GM23338 (cell line): Measurements from ENCODE around the gene EIF4G3.

Experiments used
- CREB1 ChIP-seq: fragments of 250-450 bp; sonication (Bioruptor Pico); IDR thresholded peaks from 2 replicates; pipeline ENCODE4 v1.5.0; 2020; ENCODE audit warnings: low read depth, mild to moderate bottlenecking, moderate library complexity
- CTCF ChIP-seq, 2 experiments: fragments of 200-600 bp in 1 of 2; sonication (generic) in 1 of 2; conservative IDR thresholded peaks; 2 replicates each; pipeline versions ENCODE4 v1.5.1 to v1.6.1; 2016 to 2017; ENCODE audit warnings: antibody characterized with exemption in 2 of 2, low read depth in 2 of 2, mild to moderate bottlenecking in 2 of 2, moderate library complexity in 1 of 2
- EZH2 ChIP-seq: fragments of 200-600 bp; sonication (generic); IDR thresholded peaks from one replicate; pipeline ENCODE4 v1.8.0; 2017; ENCODE audit warnings: antibody characterized with exemption, mild to moderate bottlenecking, low read depth; ENCODE audit not compliant: unreplicated experiment
- EZH2phosphoT487 ChIP-seq: fragments of 200-600 bp; sonication (generic); IDR thresholded peaks from one replicate; pipeline ENCODE4 v1.8.1; 2018; ENCODE audit warnings: antibody characterized with exemption; ENCODE audit not compliant: unreplicated experiment
- JUNB ChIP-seq: IDR thresholded peaks from one replicate; pipeline ENCODE4 v1.6.1; 2016; ENCODE audit warnings: antibody characterized with exemption; ENCODE audit not compliant: unreplicated experiment
- POLR2AphosphoS5 ChIP-seq: IDR thresholded peaks from 2 replicates; pipeline ENCODE4 v1.6.1; 2016; ENCODE audit warnings: antibody characterized with exemption, low read depth
- STAT1 ChIP-seq: IDR thresholded peaks from one replicate; pipeline ENCODE4 v1.6.1; 2016; ENCODE audit warnings: antibody characterized with exemption; ENCODE audit not compliant: unreplicated experiment
- TF ChIP-seq, protein P1 (sequence below): IDR thresholded peaks from one replicate; pipeline ENCODE4 v1.6.1; 2018; ENCODE audit warnings: antibody characterized with exemption; ENCODE audit not compliant: unreplicated experiment

GRCh38 chr1:21220815-21221214 is 44.1 kb upstream of the EIF4G3 start:
- TF ChIP-seq POLR2AphosphoS5 (no peak), CTCF (conservative IDR thresholded peaks at IDR 0.05; ENCODE audit: low read depth in 2 of 2) (no peak), EZH2 (no peak), EZH2phosphoT487 (no peak), JUNB (no peak), STAT1 (no peak), CREB1 (CRISPR knock-in tag) (no peak)
- TF ChIP-seq, protein P1, sequence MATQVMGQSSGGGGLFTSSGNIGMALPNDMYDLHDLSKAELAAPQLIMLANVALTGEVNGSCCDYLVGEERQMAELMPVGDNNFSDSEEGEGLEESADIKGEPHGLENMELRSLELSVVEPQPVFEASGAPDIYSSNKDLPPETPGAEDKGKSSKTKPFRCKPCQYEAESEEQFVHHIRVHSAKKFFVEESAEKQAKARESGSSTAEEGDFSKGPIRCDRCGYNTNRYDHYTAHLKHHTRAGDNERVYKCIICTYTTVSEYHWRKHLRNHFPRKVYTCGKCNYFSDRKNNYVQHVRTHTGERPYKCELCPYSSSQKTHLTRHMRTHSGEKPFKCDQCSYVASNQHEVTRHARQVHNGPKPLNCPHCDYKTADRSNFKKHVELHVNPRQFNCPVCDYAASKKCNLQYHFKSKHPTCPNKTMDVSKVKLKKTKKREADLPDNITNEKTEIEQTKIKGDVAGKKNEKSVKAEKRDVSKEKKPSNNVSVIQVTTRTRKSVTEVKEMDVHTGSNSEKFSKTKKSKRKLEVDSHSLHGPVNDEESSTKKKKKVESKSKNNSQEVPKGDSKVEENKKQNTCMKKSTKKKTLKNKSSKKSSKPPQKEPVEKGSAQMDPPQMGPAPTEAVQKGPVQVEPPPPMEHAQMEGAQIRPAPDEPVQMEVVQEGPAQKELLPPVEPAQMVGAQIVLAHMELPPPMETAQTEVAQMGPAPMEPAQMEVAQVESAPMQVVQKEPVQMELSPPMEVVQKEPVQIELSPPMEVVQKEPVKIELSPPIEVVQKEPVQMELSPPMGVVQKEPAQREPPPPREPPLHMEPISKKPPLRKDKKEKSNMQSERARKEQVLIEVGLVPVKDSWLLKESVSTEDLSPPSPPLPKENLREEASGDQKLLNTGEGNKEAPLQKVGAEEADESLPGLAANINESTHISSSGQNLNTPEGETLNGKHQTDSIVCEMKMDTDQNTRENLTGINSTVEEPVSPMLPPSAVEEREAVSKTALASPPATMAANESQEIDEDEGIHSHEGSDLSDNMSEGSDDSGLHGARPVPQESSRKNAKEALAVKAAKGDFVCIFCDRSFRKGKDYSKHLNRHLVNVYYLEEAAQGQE = no peak
